Erythroblast (primary cell): ENCODE results near the gene PRUNE2.

Experiments
- GATA1 ChIP-seq: IDR thresholded peaks from 2 replicates; pipeline ENCODE4 v1.6.1; 2011; ENCODE audit warnings: low read depth, mild to moderate bottlenecking, control low read depth, low read length, moderate library complexity
- POLR2A ChIP-seq: IDR thresholded peaks from 2 replicates; pipeline ENCODE4 v1.6.1; 2011; ENCODE audit warnings: mild to moderate bottlenecking, low read length

DNA sequence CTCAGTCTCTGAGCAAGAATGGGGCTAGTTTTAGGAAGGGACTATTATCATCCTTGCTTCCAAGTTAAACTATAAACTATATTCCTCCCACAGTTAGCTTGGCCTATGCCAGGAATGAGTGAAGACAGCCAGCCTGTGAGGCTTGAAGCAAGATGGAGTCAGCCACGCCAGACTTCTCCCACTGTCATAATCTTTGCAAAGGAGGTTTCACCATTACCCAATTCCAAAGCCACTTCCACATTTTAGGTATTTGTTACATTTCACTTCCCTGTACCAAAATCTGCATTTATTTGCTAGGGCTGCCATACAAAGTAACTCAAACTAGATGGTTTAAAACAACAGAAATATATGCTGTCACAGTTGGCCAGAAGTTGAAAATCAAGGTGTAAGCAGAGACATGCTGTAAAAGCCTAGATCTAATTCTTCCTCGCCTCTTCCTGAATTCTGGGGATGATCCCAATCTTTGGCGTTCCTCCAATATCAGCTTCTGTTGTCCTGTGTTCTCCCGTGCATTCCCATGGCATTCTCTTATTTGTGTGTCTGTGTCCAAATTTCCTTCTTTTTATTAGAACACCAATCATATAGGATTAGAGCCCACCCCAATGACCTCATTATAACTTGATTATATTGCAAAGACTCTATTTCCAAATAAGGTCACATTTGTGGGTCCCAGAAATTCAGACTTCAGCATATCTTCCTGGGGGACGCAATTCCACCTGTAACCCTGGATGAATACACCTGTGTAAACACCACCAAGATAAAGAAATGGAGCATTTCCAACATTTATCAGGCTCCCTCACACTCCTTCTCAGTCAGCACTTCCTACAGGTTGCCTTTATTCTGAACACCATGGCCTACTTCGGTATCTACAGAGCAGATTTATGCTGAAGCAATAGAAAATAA, 320.2 kb downstream of the PRUNE2 start:
- TF ChIP-seq POLR2A, result no peak
- no peak for TF ChIP-seq GATA1
